A549 (cell line): ENCODE results near the gene IL20RB. TPM values are rescaled to one million over a fixed set of nuclear protein-coding genes. Genes with fewer than 3 reads are reported as not detected.

ENCODE experiments used
- ATAC-seq, 2 experiments: fragments of 200-7000 bp in 1 of 2; fragments of >200 bp in 1 of 2; cut with Nextera tagmentation in 1 of 2; cut with Tn5 transposase in 1 of 2; 3 replicates each; pipeline versions ENCODE4 v1.8.0 to v1.9.1; 2018 to 2020; ENCODE audit warnings: mild to moderate bottlenecking in 1 of 2, moderate library complexity in 1 of 2
- CTCF ChIA-PET: fragments of 300-600 bp; sonication (Branson Sonifier 250); formaldehyde crosslinking; extraction: SDS; loops from one replicate; lab custom pipeline; 2021; ENCODE audit warnings: antibody characterized with exemption, inconsistent platforms; lab: Yijun Ruan, JAX
- POLR2A ChIA-PET: fragments of 350-600 bp; formaldehyde crosslinking; extraction: SDS; loops from one replicate; lab custom pipeline; 2021; ENCODE audit warnings: antibody characterized with exemption, inconsistent platforms; lab: Yijun Ruan, JAX
- DNase-seq, 2 experiments: peaks; one replicate each; pipeline versions ENCODE4 v3.0.0 to v3.0.0-alpha.2; 2011 to 2016; ENCODE audit warnings: low read depth in 1 of 2, low spot score in 1 of 2
- FAIRE-seq: peaks from 2 replicates; lab custom pipeline; 2011; peaks lifted over from hg19 to GRCh38; lab: Jason Lieb, UNC
- H3K27ac ChIP-seq, 2 experiments: fragments of >200 bp; sonication (Bioruptor Twin); formaldehyde crosslinking; 3 replicates each; pipeline ENCODE4 v1.5.1; 2016 to 2017
- H3K4me1 ChIP-seq: fragments of >200 bp; sonication (Bioruptor Twin); formaldehyde crosslinking; 3 replicates; pipeline ENCODE4 v1.6.1; 2016
- H3K4me2 ChIP-seq: fragments of >200 bp; sonication (Bioruptor Twin); formaldehyde crosslinking; 3 replicates; pipeline ENCODE4 v1.6.1; 2016
- H3K4me3 ChIP-seq: fragments of >200 bp; sonication (Bioruptor Twin); formaldehyde crosslinking; 3 replicates; pipeline ENCODE4 v1.5.1; 2016
- H3K9me3 ChIP-seq: fragments of >200 bp; sonication (Bioruptor Twin); formaldehyde crosslinking; 3 replicates; pipeline ENCODE4 v1.6.1; 2016
- BCL3 ChIP-seq: fragments of >200 bp; sonication (Bioruptor Twin); formaldehyde crosslinking; IDR thresholded peaks from 3 replicates; pipeline ENCODE4 v1.6.1; 2016
- BHLHE40 ChIP-seq: IDR thresholded peaks from 2 replicates; pipeline ENCODE4 v1.6.1; 2012; ENCODE audit warnings: low read depth, low read length, inconsistent platforms
- CBX2 ChIP-seq: fragments of 200-600 bp; sonication (generic); IDR thresholded peaks from 2 replicates; pipeline ENCODE4 v1.6.1; 2016; ENCODE audit warnings: low read depth, mild to moderate bottlenecking, borderline replicate concordance
- CBX8 ChIP-seq: fragments of 200-600 bp; sonication (generic); IDR thresholded peaks from 2 replicates; pipeline ENCODE4 v1.6.1; 2016
- CEBPB ChIP-seq, 2 experiments: fragments of >200 bp in 1 of 2; sonication (Bioruptor Twin) in 1 of 2; formaldehyde crosslinking in 1 of 2; IDR thresholded peaks; 2 replicates each; pipeline ENCODE4 v1.6.1; 2012 to 2016
- EHF ChIP-seq: fragments of 250-450 bp; sonication (Bioruptor Pico); IDR thresholded peaks from 2 replicates; pipeline ENCODE4 v1.5.0; 2020; ENCODE audit warnings: mild to moderate bottlenecking
- FOSB ChIP-seq: fragments of 250-450 bp; sonication (Bioruptor Pico); IDR thresholded peaks from 2 replicates; pipeline ENCODE4 v1.5.0; 2020; ENCODE audit warnings: mild to moderate bottlenecking, moderate library complexity
- GATA3 ChIP-seq: IDR thresholded peaks from 2 replicates; pipeline ENCODE4 v1.6.1; 2012; ENCODE audit warnings: borderline replicate concordance
- HES2 ChIP-seq: fragments of >200 bp; sonication (Bioruptor Twin); formaldehyde crosslinking; IDR thresholded peaks from 2 replicates; pipeline ENCODE4 v1.6.1; 2016
- HOXB13 ChIP-seq: fragments of 250-450 bp; sonication (Bioruptor Pico); IDR thresholded peaks from 2 replicates; pipeline ENCODE4 v1.5.0; 2020; ENCODE audit warnings: low read depth, mild to moderate bottlenecking, moderate library complexity
- KDM5A ChIP-seq: fragments of 200-600 bp; sonication (generic); IDR thresholded peaks from 2 replicates; pipeline ENCODE4 v1.6.1; 2016; ENCODE audit warnings: antibody characterized with exemption, mild to moderate bottlenecking
- MAZ ChIP-seq: fragments of 150-350 bp; IDR thresholded peaks from 2 replicates; pipeline ENCODE4 v1.6.1; 2014; ENCODE audit warnings: antibody characterized with exemption, low read depth, low read length, borderline replicate concordance
- MYC ChIP-seq: IDR thresholded peaks from 2 replicates; pipeline ENCODE4 v1.6.1; 2012; ENCODE audit warnings: mild to moderate bottlenecking, inconsistent platforms, low read length, improper control_type of control experiment, borderline replicate concordance
- NPAS2 ChIP-seq: fragments of 250-450 bp; sonication (Bioruptor Pico); IDR thresholded peaks from 2 replicates; pipeline ENCODE4 v1.8.0; 2022; ENCODE audit warnings: mild to moderate bottlenecking, moderate library complexity, borderline replicate concordance
- RCOR1 ChIP-seq: fragments of 150-350 bp; IDR thresholded peaks from 2 replicates; pipeline ENCODE4 v1.6.1; 2014; ENCODE audit warnings: antibody characterized with exemption, low read length, low read depth
- REST ChIP-seq: fragments of 200-600 bp; sonication (generic); IDR thresholded peaks from 2 replicates; pipeline ENCODE4 v1.6.1; 2016; ENCODE audit warnings: antibody characterized with exemption, mild to moderate bottlenecking, moderate library complexity
- RFX5 ChIP-seq: fragments of 450-650 bp; IDR thresholded peaks from 2 replicates; pipeline ENCODE4 v1.7.1; 2014; ENCODE audit warnings: antibody characterized with exemption, mild to moderate bottlenecking, moderate library complexity
- TFCP2L1 ChIP-seq: fragments of 250-450 bp; sonication (Bioruptor Pico); IDR thresholded peaks from 2 replicates; pipeline ENCODE4 v1.5.0; 2021; ENCODE audit warnings: mild to moderate bottlenecking
- TP53 ChIP-seq: fragments of 250-450 bp; sonication (Bioruptor Pico); IDR thresholded peaks from 2 replicates; pipeline ENCODE4 v1.5.0; 2021; ENCODE audit warnings: mild to moderate bottlenecking, moderate library complexity
- ZNF302 ChIP-seq: fragments of 250-450 bp; sonication (Bioruptor Pico); IDR thresholded peaks from 2 replicates; pipeline ENCODE4 v1.9.0; 2021; ENCODE audit warnings: inconsistent platforms, mild to moderate bottlenecking, moderate library complexity
- ZSCAN20 ChIP-seq: fragments of 250-450 bp; sonication (Bioruptor Pico); IDR thresholded peaks from 2 replicates; pipeline ENCODE4 v1.8.0; 2022; ENCODE audit warnings: mild to moderate bottlenecking, moderate library complexity
- WGBS: methylation state at CpG from one replicate; pipeline ENCODE4 v1.1.6; 2017; ENCODE audit errors: missing lambda C conversion rate; 5-methylcytosine and 5-hydroxymethylcytosine counted together
- polyA plus RNA-seq, 4 experiments: library from polyadenylated mRNA; depleted of rRNA in 3 of 4; stranded (reverse); fragments of >200 nt; fragmentation: RNase III in 1 of 4; extraction: RNeasy Plus Mini Kit Qiagen cat#74134 plus additional on column Dnase treatment in 1 of 4; gene quantifications; 2 replicates in 3 of 4; 3 replicates in 1 of 4; pipeline ENCODE4 v1.2.3, GENCODE V29; 2011 to 2017

The IL20RB gene
- polyA plus RNA-seq, 2 of the 4 experiments (the other 2 are of a cell fraction): 1.1 to 6.9 TPM

GRCh38 chr3:136946978-136947377 is 10.8 kb upstream of the IL20RB start:
- CTCF ChIA-PET: interaction anchor here (1.3 to 4.1 kb wide), 2 partner anchors 14 to 67 kb away, joined by 4 to 19 read pairs; no protein-coding TSS in a partner anchor
- FAIRE-seq: no peak

GRCh38 chr3:136947477-136947876 is 10.3 kb upstream of the IL20RB start:
- TF ChIP-seq ZSCAN20 (CRISPR knock-in tag) (no peak), BCL3 (no peak), TFCP2L1 (CRISPR knock-in tag) (no peak), ZNF302 (CRISPR knock-in tag) (no peak), CEBPB (IDR thresholded peaks at IDR 0.05) (no peak), NPAS2 (CRISPR knock-in tag) (no peak), CBX2 (no peak), BHLHE40 (no peak), TP53 (no peak), HES2 (no peak), FOSB (CRISPR knock-in tag) (no peak), HOXB13 (CRISPR knock-in tag) (no peak)
- ChIA-PET POLR2A (no interaction called here), CTCF (interaction anchor here (1.3 to 4.1 kb wide), 2 partner anchors 13 to 66 kb away, joined by 4 to 19 read pairs; no protein-coding TSS in a partner anchor)
- no peak overlapping the region for H3K27ac ChIP-seq
- no peak for DNase-seq
- no peak for ATAC-seq
- H3K4me3 ChIP-seq: no peak overlapping the region
- 47% methylated on average over 2 of the region's 2 CpGs for WGBS
- no peaks in the 10 kb centered on the region for H3K9me3 ChIP-seq
- no peak for FAIRE-seq
- H3K4me1 ChIP-seq: peaks cover 29% of the 10 kb centered on the region
- peak overlapping the region; percentile 23; the same call in 1 of the 3 replicates for H3K4me2 ChIP-seq

More at GRCh38 chr3:136946978-136947377, 10.8 kb upstream of the IL20RB start:
- Histone ChIP-seq H3K4me3 (no peak overlapping the region), H3K9me3 (no peaks in the 10 kb centered on the region), H3K27ac (no peak overlapping the region), H3K4me2 (no peak overlapping the region), H3K4me1 (peaks cover 27% of the 10 kb centered on the region)
- ATAC-seq (no peak), DNase-seq (no peak)
- TF ChIP-seq KDM5A (no peak), EHF (no peak), RFX5 (no peak), REST (no peak), RCOR1 (no peak), MYC (no peak), MAZ (no peak), CBX8 (no peak), GATA3 (no peak), TFCP2L1 (CRISPR knock-in tag) (no peak), BCL3 (no peak)
- 97% methylated on average over 1 of the region's 1 CpG for WGBS
- POLR2A ChIA-PET: no interaction called here
